ENCODE results near the gene ATP8B3.

Gene ATP8B3

GRCh38 chr19:1746401-1747284 lies 65.4 kb downstream of the ATP8B3 start:
- DNase-seq (ENCODE audit: low spot score): no peak

DNA sequence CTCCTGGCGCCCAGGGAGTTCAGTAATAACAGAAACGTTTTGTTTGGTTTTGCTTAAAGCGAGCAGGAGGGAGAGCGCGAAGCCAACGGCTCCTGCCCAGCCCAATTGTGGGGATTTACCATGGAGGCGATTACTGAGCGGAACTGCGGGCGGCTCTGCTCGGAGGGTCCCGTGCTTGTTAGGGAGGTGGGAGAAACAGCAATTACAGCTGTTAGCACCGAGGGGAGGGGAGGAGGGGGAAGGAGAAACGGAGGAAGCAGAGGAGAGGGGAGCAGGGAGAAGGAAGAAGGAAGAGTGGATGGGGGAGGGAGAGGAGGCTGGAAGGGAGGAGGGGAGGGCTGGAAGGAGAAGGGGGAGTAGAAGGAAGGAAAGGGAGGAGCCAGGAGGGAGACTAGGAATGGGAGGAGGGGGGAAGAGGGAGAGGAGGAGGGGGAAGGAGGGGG lies 66.5 kb downstream of the ATP8B3 start:
- DNase-seq (ENCODE audit: low spot score): no peak

GRCh38 chr19:1744822-1745563 lies 67.1 kb downstream of the ATP8B3 start:
- DNase-seq (ENCODE audit: low spot score): no peak

- DNase-seq (ENCODE audit: low spot score): no peak
Observed at GRCh38 chr19:1744133-1744665, 67.9 kb downstream of the ATP8B3 start.

DNA sequence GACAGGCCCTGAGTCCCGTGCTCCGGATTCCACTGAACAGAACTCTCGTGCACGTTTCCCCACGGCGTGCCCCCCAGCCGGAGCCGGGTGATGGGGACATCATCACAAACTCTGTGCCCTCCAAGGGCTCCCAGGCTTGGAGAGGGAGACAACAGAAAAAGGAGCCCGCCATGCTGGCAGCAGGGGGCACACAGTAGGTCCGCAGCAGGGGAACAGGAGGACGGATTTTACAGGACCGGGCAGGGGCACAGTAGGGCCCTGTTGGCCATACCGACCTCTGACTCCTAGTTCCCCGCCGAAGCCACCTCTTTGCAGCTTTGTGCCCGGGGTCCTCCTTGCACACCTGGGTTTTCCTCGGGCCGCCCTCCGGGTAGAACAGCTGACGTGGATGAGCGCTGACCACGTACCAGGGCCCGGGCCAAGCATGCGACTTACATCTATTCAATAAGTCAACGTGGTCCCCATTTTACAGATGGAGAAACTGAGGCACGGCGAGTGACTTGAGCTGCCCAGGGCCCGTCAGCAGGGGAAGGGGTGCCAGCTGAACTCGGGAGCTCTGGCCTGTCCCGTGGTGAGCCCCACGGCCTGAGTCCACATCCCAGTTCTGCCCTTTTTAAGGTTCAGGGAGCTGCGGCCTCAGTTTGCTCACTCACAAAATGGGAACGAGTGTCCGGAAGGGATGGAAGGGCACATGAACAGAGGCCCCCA lies 68.9 kb downstream of the ATP8B3 start:
- DNase-seq (ENCODE audit: low spot score): no peak

GRCh38 chr19:1739960-1740629 lies 72.0 kb downstream of the ATP8B3 start:
- DNase-seq (ENCODE audit: low spot score): no peak

DNA sequence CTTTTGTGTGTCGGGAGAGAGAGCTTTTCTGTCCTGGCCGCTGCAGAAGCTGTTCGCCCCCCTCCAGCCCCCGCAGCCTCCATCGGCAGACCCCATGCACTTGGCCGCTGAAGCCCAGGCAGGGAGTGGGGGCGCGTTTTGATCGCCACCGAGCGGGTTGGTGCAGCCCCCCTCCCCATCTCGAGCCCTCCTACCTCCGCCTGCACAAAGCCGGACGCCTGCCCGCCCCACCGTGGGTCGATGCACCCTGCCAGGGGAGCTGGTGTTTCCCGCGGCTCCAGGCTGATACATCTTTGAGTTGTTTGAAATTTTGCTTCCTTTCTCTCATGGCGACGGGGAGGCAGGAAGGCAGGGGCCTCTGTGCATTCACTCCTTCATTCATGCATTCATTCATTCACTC lies 75.1 kb downstream of the ATP8B3 start:
- DNase-seq (ENCODE audit: low spot score): no peak

DNA sequence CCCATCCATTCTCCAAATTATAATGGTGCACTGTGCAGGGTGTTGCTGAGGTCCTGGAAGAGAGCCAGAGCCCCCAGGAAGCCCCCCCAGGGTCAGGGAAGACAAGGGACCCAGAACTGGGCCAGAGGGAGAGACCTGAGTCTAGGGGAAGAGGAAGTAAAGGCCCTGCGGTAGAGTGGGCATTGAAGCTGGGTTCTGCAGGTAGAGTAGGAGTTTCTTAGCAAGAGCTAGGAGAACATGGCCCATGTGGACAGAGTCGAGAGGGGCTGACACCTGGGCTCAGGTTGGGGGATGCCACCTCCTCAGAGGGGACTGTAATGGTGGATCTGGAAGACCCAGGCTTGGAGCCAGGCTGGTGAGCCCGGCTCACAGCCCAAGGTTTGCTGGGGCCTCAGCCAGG lies 75.8 kb downstream of the ATP8B3 start:
- no peak for DNase-seq (ENCODE audit: low spot score)

GRCh38 chr19:1734321-1734966 lies 77.6 kb downstream of the ATP8B3 start:
- no peak for DNase-seq (ENCODE audit: low spot score)

Measured in D341Med (cell line).